ENCODE data around the gene PHLDB3.
"Not testable (repeated sequence)": the region's sequence is repeated elsewhere in the genome, so short reads cannot be mapped to it uniquely, and the experiment has no call there.

PHLDB3 gene

GRCh38 chr19:43526884-43527859 is 22.6 kb upstream of the PHLDB3 start, which contains the start of gene ETHE1:
ETHE1 (minus strand) TSS chr19:43527201; CDS start chr19:43527177, 24 bp downstream.
- peak; percentile 48 for DNase-seq

DNA sequence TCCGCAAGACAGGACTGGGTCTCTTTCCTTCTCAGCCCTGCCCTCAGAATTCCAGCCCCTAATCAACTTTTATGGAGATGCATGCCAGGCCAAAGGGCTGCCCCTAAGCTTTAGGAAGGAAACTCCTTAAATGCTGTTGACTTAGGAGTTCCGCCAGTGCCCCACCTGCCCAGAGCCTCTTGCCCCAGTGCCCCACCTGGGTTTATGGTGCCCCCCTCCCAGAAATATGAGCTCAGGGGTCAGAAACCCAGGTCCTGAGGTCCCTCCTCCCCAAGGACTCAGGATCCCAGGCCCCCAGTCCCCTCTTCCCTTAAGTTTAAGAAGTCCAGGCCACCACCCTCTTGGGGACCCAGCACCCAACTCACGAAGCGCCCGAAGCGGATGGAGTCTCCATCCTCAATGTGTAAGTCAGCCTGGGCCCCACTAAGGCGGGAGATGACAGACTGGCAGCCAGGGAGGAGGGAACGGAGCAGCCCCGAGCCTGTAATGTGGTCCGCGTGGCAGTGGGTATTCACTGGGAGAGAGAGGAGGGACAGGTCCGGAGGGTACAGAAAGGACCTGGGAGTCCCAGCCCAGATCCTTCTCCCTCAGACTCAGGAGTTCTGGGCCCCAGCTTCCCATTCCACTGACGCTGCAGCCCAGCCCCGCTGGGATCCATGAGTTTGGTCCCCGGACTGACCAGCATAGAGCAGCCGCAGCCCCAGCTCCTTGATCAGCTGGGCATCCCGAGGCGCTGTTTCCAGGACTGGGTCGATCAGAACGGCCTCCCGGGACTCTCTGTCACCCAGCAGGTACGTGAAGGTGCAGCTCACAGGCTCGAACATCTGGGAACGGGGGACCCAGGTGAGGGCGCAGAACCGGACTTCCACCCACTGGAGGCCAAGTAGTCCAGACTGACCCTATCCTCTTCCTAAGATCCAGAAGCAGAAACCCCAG is 21.6 kb upstream of the PHLDB3 start:
- DNase-seq: no peak

DNA sequence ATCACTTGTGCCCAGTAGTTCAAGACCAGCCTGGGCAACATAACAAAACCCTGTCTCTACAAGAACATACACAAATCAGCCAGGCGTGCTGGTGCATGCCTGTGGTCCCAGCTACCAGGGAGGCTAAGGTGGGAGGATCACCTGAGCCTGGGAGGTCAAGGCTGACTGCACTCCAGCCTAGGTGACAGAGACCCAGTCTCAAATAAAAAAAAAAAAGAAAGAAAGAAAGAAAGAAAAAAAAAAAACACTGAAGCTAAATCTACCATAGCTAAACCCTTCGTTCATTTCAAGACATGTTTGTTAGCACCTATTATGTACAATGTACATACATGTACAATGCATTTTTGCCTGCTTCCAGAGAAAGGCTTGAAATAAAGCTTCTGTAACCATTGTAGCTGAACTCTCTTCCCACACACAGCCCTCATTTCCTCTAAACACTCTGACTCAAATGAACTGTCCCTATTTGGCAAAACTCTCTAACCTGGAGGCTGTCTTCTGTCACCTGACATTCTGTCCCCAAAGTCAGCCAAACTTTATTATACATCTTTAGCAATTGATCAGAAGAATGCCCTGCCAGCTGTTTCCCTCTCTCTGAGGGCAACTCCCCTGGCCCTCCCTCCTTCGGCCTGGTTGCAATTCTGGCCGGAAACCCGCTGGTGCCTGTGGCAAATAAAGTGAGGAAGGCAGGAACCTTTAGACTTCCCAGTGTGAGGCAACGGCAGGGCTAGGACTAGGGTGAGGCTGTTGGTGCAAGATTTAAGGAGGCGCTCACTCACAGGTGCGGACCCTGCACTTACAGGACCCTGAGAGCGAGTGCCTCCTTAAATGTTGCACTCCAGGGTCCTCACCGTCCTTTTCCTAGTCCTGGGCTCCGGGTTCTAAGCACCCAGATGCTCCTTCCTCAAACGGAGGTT is 20.6 kb upstream of the PHLDB3 start:
- no peak for DNase-seq

- DNase-seq: not testable (repeated sequence)
These were observed 19.1 kb upstream of the PHLDB3 start for GRCh38 chr19:43523696-43524095.

DNA sequence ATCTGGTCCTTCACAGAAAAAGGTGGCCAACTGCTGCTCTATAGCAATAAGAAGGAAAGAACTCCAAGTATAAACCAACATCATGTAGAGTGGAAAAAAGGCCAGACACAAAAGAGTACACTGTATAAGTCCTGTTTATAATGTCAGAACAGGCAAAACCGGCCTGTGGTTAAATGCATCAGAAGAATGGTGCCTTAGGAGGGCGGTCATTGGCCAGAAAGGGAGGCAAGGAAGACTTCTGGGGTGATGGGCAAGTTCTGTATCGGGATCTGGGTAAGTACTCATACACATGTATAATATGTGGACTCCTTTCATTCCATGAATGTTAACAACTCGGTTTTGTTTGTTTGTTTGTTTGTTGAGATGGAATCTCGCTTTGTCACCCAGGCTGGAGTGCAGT is 18.4 kb upstream of the PHLDB3 start:
- no peak for DNase-seq

DNA sequence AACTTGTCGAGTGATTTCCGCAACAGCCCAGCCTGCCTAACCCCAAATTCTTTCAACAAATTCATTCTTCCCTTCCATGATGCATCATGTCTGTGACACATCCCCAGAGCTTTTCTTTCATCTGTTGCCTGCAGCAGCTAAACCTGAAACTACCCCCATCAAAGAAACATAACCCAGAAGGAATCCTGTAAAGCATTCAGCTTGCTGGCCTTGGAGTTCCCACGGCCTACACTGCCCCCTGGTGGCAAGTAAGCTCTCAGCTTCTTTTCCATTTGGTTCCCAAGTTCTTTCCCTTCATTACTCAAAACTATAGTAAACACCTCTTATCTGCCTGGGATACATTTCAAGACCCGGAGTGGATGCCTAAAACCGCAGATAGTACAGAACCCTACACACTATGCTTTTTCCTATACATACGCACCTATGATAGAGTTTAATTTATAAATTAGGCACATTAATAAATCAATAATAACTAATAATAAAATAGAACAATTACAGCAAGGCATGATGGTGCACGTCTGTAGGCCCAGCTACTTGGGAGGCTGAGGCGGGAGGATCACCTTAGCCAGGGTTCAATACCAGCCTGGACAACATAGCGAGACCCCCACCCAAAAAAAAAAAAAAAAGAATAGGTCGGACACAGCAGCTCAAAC is 15.0 kb upstream of the PHLDB3 start:
- DNase-seq: peak; percentile 95

DNA sequence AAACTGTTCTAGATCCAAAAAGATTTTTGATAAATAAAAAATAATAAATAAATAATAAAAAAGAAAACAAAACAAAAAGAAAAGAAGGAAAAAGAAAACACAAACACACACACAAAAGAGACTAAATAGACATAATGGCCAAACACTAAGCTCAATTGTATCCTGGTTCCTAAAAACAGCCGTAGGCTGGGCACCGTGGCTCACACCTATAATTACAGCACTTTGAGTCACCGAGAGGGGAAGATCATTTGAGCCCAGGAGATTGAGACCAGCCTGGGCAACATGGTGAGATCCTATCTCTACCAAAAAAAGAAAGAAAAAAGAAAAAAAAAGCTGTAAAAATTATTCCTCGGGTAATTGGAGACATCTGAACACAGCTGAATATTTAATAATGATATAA is 13.5 kb upstream of the PHLDB3 start:
- DNase-seq: no peak

DNA sequence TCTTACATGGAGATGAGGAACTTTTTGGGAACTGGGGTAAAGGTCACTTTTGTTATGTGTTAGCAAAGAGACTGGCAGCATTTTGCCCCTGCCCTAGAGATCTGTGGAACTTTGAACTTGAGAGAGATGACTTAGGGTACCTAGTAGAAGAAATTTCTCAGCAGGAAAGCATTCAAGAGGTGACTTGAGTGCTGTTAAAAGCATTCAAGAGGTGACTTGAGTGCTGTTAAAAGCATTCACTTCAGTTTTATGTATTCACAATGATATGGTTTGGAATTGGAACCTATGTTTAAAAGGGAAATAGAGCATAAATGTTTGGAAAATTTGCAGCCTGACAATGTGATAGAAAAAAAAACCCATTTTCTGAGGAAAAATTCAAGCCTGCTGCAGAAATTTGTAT is 7.9 kb upstream of the PHLDB3 start:
- not testable (repeated sequence) for DNase-seq

DNA sequence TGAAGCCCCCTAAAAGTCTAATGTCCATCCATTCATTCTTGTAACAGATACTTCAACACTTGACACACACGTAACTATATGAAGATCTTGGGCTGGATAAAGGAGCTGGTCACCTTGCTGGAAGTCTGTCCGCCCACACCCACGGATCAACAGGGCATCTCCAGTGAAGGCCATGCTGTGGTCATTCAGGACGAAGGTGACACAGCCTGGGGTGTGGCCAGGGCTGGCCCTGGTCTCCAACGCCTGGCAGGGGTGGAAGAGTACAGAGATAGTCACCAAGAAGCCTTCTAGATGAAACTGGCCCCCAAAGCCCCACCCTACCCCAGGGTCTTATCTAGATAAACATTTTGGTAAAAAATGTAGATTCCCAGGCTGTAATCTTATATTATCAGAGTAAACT is 6.8 kb upstream of the PHLDB3 start:
- DNase-seq: no peak

DNA sequence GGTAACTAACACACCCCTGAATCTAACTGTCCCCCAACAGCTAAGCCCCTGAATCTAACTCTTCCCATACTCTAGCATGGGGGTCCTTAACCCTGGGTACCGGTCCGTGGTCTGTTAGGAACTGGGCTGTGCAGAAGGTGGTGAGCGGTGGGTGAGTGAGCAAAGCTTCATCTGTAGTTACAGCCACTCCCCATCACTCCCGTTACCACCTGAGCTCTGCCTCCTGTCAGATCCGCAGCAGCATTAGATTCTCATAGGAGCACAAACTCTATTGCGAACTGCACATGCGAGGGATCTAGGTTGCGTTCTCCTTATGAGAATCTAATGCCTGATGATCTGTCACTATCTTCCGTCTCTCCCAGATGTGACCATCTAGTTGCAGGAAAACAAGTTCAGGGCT is 6.2 kb upstream of the PHLDB3 start:
- no peak for DNase-seq

DNA sequence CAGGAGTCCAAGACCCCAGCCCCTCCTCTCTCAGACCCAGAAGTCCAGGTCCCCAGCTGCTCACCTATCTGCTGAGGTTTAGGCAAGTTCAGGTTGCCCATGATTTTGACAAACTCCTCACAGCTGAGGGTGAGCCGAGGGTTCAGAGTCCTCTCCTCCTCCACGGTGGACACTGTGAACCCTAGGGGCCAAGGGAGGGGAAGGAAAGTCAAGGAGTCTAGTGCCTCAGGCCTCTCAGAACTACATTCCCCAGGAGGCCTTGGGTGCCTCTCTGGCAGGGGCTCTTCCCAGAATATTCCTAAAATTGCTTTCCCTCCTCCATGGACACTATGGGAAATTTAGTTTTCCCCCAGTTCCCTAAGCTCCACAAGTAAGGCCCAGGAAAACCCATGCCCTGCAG is 3.3 kb upstream of the PHLDB3 start:
- DNase-seq: no peak

DNA sequence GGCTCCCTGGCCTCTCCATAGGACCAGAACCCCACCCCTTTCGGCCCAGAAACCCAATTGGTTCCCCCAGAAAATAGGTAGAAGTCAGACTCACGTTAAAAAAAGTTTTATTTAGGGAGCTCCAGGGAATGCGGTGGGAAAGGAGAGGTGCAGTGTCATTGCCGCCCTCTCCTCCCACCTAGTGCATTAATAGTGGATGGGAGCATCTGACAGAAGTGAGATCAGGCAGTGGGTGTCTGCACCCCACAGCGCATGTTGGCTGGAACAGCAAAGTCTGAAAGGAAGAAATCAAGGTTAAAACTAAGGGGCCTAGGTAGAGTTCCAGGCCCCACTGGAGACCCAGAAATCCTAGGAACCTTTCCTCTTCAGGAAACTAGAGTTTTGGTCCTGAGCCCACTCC is 2.1 kb upstream of the PHLDB3 start:
- DNase-seq: no peak

DNA sequence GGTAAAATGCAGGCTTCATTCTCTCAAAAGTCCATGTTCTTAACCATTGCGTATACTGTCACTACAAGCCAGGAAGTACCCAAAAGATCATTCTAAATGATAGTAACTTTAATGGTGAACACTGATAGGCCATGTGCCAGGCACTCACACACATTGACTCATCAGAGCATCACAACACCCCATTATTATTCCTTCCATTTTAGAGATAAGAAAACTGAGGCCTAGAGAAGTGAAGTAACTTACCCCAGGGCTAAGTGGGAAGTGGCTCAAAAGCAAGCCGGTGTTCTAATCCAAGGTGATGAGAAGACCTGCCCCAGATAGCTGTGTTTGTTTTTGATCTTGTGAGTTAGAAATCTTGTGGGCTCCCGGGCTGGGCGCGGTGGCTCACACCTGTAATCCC is 1.4 kb upstream of the PHLDB3 start:
- no peak for DNase-seq

GRCh38 chr19:43505186-43505456 is 575 bp upstream of the PHLDB3 start:
- DNase-seq: no peak

GRCh38 chr19:43503501-43504425 is 783 bp downstream of the PHLDB3 start:
- peak; percentile 86 for DNase-seq

GRCh38 chr19:43502419-43502976 is 2.0 kb downstream of the PHLDB3 start:
- no peak for DNase-seq

GRCh38 chr19:43501661-43502418 is 2.7 kb downstream of the PHLDB3 start:
- DNase-seq: no peak

GRCh38 chr19:43499042-43499441 is 5.5 kb downstream of the PHLDB3 start:
- DNase-seq: no peak

DNA sequence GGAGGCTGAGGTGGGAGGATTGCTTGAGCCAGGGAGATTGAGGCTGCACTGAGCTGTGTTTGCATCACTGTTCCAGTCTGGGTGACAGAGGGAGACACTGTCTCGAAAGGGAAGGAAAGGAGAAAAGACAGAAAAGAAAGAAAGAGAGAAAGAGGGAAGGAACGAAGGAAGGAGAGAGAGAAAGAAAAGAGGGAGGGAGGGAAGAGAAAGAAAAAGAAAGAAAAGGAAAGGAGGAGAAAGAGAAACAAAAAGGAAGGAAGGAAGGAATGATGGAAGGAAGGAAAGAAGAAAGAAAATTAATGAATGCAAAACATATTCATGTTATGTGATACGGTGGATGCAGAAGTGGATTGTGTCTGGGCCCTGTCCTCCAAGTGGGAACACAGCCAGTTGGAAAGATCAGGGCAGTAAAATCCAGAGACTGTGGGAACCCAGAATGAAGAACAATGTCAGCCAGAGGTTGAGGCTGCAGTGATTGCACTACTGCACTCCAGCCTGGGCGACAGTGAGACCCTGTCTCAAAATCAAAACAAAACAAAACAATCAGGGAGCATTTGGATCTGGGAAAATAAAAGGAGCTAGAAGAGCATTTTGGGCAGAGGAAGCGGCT is 6.2 kb downstream of the PHLDB3 start:
- DNase-seq: no peak

All from fibroblast of upper back skin (primary cell).